ENCODE data around the gene LGALS1. TPM values are rescaled to one million over a fixed set of nuclear protein-coding genes. Genes with fewer than 3 reads are reported as not detected.
"Not testable (repeated sequence)": the region's sequence is repeated elsewhere in the genome, so short reads cannot be mapped to it uniquely, and the experiment has no call there.

Gene LGALS1
- total RNA-seq, 2 experiments from 2014 or later = 1,444 to 1,502 TPM

DNA sequence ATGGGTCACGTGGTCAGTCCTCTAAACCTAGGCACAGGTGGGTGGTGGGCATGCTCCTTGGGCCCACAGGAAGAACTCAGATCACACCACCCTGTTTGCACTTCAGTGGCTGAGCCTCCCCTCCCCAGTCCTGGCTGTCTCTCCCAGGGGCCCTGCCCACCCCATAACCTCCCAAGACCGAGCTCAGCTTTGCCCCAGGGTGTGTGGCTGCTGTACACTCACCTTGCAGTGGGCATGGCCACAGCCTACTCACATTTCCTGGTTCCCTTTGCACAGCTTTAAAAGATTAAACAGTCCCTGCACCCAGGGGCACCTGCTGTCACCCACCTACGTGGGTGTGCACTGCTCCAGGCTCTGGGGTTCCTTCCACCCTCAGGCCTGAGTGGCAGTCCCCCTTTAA lies 35.2 kb downstream of the LGALS1 start:
- no peaks in the 10 kb centered on the region for H3K27me3 Mint-ChIP-seq (ENCODE audit: low read depth)
- H3K4me1 Mint-ChIP-seq (ENCODE audit: low read depth) = no peaks in the 10 kb centered on the region
- POLR2A ChIA-PET = no interaction called here
- CTCF ChIA-PET = no interaction called here
- H3K27ac Mint-ChIP-seq = no peak overlapping the region
- H3K36me3 Mint-ChIP-seq (ENCODE audit: low read depth) = peaks cover 2% of the 10 kb centered on the region
- ATAC-seq (no peak), DNase-seq (no peak)
- no peak overlapping the region for H3K4me3 Mint-ChIP-seq
- no peaks in the 10 kb centered on the region for H3K9me3 Mint-ChIP-seq (ENCODE audit: insufficient read depth)

DNA sequence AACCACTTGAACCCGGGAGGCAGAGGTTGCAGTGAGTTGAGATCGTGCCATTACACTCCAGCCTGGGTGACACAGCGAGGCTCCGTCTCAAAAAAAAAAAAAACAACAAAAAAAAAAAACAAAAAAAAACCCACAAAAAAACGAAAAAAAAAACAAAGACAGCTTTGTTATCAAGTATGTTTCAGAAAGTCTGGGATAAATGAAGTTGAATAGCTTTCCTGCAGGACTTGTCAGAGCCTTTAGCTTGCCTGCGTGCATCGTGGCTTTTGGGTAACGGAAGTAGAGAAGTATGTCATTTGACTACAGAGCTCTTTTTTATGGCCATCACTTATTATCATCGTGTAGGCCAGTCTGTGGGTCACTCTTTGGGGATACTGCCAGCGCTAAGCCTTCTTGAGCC lies 36.1 kb downstream of the LGALS1 start:
- POLR2A ChIA-PET = interaction anchor here (0.9 kb wide), 1 partner anchor 12 kb away, joined by 6 read pairs; no protein-coding TSS in a partner anchor
- DNase-seq (no peak), ATAC-seq (no peak)
- peaks cover 2% of the 10 kb centered on the region for H3K36me3 Mint-ChIP-seq (ENCODE audit: low read depth)
- H3K9me3 Mint-ChIP-seq (ENCODE audit: insufficient read depth) = no peaks in the 10 kb centered on the region
- no peak overlapping the region for H3K4me3 Mint-ChIP-seq
- no peaks in the 10 kb centered on the region for H3K27me3 Mint-ChIP-seq (ENCODE audit: low read depth)
- no peak overlapping the region for H3K27ac Mint-ChIP-seq
- CTCF ChIA-PET = interaction anchor here (1.1 kb wide), 1 partner anchor 18 kb away, joined by 3 read pairs; no protein-coding TSS in a partner anchor
- no peaks in the 10 kb centered on the region for H3K4me1 Mint-ChIP-seq (ENCODE audit: low read depth)

DNA sequence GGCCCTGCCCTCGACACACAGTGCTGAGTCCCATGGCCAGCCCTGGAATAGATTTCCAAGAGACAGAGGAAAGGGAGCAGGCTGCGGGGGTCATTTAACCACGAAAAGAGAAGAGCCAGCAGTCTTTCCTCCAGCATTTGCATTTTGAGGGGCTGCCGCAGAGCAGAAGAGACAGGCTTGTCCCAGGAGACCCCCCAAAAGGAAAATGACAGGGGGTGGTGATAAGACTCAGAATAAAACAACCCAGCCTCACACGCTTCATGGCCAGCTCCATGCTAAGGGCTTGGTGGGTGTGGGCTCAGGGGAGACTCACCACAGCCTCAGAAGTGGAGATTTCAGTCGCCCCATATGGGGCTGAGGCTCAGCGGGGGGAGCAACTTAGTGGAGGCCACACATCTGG lies 38.3 kb downstream of the LGALS1 start:
- no peaks in the 10 kb centered on the region for H3K27me3 Mint-ChIP-seq (ENCODE audit: low read depth)
- ATAC-seq (no peak), DNase-seq (no peak)
- no peak overlapping the region for H3K27ac Mint-ChIP-seq
- H3K4me3 Mint-ChIP-seq = no peak overlapping the region
- peaks cover 2% of the 10 kb centered on the region for H3K36me3 Mint-ChIP-seq (ENCODE audit: low read depth)
- ChIA-PET CTCF (no interaction called here), POLR2A (no interaction called here)
- no peaks in the 10 kb centered on the region for H3K4me1 Mint-ChIP-seq (ENCODE audit: low read depth)
- H3K9me3 Mint-ChIP-seq (ENCODE audit: insufficient read depth) = no peaks in the 10 kb centered on the region

DNA sequence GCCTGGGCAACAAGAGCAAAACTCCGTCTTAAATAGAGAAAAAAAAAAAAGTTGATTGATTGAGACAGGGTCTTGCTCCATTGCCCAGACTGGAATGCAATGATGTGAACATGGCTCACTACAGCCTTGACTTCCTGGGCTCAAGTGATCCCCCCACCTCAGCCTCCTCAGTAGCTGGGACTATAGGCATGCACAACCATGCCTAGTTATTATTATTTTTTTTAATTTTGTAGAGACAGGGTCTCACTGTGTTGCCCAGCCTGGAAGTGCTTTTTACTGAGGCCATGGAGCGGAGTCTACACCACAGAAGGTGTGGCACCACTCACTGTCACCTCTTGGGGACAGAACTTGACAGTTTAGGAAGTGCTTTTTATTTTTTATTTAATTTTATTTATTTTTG lies 39.2 kb downstream of the LGALS1 start:
- ATAC-seq (no peak), DNase-seq (no peak)
- Mint-ChIP-seq H3K4me1 (ENCODE audit: low read depth) (no peaks in the 10 kb centered on the region), H3K27me3 (ENCODE audit: low read depth) (no peaks in the 10 kb centered on the region), H3K9me3 (ENCODE audit: insufficient read depth) (no peaks in the 10 kb centered on the region), H3K36me3 (ENCODE audit: low read depth) (peaks cover 2% of the 10 kb centered on the region), H3K27ac (no peak overlapping the region), H3K4me3 (no peak overlapping the region)
- CTCF ChIA-PET = no interaction called here
- POLR2A ChIA-PET = no interaction called here

DNA sequence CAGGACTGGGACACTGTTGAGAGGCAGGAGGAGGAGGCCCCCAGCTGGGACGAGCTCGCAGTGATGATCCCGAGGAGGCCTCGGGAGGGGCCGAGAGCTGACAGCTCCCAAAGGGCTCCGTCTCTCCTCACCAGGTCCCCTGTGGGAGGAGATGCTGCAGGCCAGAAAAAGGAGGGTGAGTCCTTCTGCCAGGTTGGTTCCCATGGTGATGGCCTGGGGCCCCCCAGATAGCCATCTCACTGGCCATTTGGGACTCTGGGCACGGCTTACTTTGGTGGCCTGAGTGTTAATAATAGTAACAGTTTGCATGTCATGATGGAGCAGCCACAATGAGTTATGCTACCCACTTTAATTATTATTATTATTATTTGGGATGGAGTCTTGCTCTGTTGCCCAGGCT lies 40.3 kb downstream of the LGALS1 start:
- no peak for ATAC-seq
- no peaks in the 10 kb centered on the region for H3K9me3 Mint-ChIP-seq (ENCODE audit: insufficient read depth)
- H3K27ac Mint-ChIP-seq = no peak overlapping the region
- no peaks in the 10 kb centered on the region for H3K27me3 Mint-ChIP-seq (ENCODE audit: low read depth)
- ChIA-PET POLR2A (no interaction called here), CTCF (no interaction called here)
- H3K4me1 Mint-ChIP-seq (ENCODE audit: low read depth) = no peaks in the 10 kb centered on the region
- DNase-seq = no peak
- H3K36me3 Mint-ChIP-seq (ENCODE audit: low read depth) = no peaks in the 10 kb centered on the region
- no peak overlapping the region for H3K4me3 Mint-ChIP-seq

DNA sequence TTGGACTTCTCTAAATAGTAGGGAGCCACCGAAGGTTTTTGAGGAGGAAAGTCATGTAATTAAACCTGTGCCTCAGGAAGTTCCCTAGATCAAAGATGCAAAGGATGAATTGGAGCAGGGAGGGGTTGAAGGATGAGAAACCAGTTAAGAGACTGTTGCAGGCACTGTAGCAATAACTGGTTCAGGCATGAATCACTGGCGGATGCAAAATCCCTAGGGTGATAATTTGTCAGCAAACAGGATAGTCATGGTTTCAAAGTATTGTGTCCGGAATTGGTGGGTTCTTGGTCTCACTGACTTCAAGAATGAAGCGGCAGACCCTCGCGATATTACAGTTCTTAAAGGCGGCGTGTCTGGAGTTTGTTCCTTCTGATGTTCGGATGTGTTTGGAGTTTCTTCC lies 41.3 kb downstream of the LGALS1 start:
- ChIA-PET POLR2A (no interaction called here), CTCF (no interaction called here)
- H3K27me3 Mint-ChIP-seq (ENCODE audit: low read depth) = no peaks in the 10 kb centered on the region
- no peak overlapping the region for H3K27ac Mint-ChIP-seq
- ATAC-seq (no peak), DNase-seq (no peak)
- no peaks in the 10 kb centered on the region for H3K36me3 Mint-ChIP-seq (ENCODE audit: low read depth)
- H3K4me1 Mint-ChIP-seq (ENCODE audit: low read depth) = no peaks in the 10 kb centered on the region
- no peak overlapping the region for H3K4me3 Mint-ChIP-seq
- H3K9me3 Mint-ChIP-seq (ENCODE audit: insufficient read depth) = no peaks in the 10 kb centered on the region

DNA sequence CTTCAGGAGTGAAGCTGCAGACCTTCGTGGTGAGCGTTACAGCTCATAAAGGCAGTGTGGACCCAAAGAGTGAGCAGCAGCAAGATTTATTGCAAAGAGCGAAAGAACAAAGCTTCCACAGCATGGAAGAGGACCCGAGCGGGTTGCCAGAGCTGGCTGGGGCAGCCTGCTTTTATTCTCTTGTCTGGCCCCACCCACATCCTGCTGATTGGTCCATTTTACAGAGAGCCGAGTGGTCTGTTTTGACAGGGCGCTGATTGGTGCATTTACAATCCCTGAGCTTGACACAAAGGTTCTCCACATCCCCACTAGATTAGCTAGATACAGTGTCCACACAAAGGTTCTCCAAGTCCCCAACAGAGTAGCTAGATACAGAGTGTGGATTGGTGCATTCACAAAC lies 41.8 kb downstream of the LGALS1 start:
- H3K27me3 Mint-ChIP-seq (ENCODE audit: low read depth); H3K9me3 Mint-ChIP-seq (ENCODE audit: insufficient read depth); POLR2A ChIA-PET; DNase-seq; H3K36me3 Mint-ChIP-seq (ENCODE audit: low read depth); H3K4me3 Mint-ChIP-seq; H3K27ac Mint-ChIP-seq; H3K4me1 Mint-ChIP-seq (ENCODE audit: low read depth); ATAC-seq: not testable (repeated sequence)
- CTCF ChIA-PET = interaction anchor here (1.0 kb wide), 1 partner anchor 84 kb away, joined by 3 read pairs; no protein-coding TSS in a partner anchor

DNA sequence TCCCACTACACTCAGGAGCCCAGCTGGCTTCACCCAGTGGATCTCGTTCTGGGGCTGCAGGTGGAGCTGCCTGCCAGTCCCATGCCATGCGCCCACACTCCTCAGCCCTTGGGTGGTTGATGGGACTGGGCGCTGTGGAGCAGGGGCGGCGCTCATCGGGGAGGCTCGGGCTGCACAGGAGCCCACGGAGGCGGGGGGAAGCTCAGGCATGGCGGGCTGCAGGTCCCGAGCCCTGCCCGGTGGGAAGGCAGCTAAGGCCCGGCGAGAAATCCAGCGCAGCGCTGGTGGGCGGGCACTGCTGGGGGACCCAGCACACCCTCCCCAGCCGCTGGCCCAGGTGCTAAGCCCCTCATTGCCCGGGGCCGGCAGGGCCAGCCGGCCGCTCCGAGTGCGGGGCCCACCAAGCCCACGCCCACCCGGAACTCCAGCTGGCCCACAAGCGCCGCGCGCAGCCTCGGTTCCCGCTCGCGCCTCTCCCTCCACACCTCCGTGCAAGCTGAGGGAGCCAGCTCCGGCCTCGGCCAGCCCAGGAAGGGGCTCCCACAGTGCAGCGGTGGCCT lies 42.4 kb downstream of the LGALS1 start:
- CTCF ChIA-PET = interaction anchor here (1.0 kb wide), 1 partner anchor 84 kb away, joined by 3 read pairs; no protein-coding TSS in a partner anchor
- POLR2A ChIA-PET; H3K4me1 Mint-ChIP-seq (ENCODE audit: low read depth); H3K4me3 Mint-ChIP-seq; H3K27me3 Mint-ChIP-seq (ENCODE audit: low read depth); ATAC-seq; H3K27ac Mint-ChIP-seq; H3K36me3 Mint-ChIP-seq (ENCODE audit: low read depth); DNase-seq; H3K9me3 Mint-ChIP-seq (ENCODE audit: insufficient read depth): not testable (repeated sequence)

DNA sequence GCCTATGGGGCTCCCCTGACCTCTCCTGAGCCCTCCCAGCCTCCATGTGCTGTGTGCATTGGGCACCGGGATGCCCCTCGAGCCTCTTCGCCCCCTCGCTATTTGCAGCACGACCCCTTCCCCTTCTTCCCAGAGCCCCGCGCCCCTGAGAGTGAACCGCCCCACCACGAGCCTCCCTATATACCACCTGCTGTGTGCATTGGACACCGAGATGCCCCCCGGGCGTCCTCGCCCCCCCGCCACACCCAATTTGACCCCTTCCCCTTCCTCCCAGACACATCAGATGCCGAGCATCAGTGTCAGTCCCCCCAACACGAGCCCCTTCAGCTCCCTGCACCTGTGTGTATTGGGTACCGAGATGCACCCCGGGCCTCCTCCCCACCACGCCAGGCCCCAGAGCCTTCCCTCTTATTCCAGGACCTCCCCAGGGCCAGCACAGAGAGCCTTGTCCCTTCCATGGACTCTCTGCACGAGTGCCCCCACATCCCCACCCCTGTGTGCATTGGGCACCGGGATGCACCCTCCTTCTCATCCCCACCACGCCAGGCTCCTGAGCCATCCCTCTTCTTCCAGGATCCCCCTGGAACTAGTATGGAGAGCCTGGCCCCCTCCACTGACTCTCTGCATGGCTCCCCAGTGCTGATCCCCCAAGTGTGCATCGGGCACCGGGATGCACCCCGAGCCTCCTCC lies 50.3 kb downstream of the LGALS1 start:
- ChIA-PET CTCF (no interaction called here), POLR2A (no interaction called here)
- ATAC-seq (no peak), DNase-seq (no peak)
- H3K4me1 Mint-ChIP-seq (ENCODE audit: low read depth) = peaks cover 3% of the 10 kb centered on the region
- no peaks in the 10 kb centered on the region for H3K36me3 Mint-ChIP-seq (ENCODE audit: low read depth)
- H3K9me3 Mint-ChIP-seq (ENCODE audit: insufficient read depth) = no peaks in the 10 kb centered on the region
- H3K27ac Mint-ChIP-seq = no peak overlapping the region
- H3K4me3 Mint-ChIP-seq = no peak overlapping the region
- no peaks in the 10 kb centered on the region for H3K27me3 Mint-ChIP-seq (ENCODE audit: low read depth)

DNA sequence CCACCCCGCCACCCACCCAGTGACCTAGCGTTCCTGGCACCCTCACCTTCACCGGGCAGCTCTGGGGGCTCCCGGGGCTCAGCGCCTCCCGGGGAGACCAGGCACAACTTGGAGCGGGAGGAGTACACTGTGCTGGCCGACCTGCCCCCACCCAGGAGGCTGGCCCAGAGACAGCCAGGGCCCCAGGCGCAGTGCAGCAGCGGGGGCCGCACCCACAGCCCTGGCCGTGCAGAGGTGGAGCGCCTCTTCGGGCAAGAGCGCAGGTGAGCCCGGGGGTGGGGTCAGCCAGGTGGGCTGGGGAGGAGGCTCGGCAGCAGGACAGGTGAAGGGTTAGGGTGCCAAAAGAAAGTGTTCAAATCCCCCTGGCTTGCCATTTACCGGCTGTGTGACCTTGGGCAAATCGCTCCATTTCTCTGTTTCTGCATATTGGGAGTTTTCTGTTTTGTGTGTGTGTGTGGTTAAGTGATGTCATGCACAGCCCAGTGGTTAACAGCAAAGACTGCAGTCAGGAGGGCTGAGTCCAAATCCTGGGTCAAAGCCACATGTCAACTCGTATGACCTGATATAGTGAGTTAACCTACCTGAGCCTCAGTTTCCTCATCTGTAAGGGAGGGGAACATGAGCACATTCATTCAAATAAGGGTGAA lies 50.9 kb downstream of the LGALS1 start:
- POLR2A ChIA-PET = no interaction called here
- H3K4me1 Mint-ChIP-seq (ENCODE audit: low read depth) = peaks cover 3% of the 10 kb centered on the region

DNA sequence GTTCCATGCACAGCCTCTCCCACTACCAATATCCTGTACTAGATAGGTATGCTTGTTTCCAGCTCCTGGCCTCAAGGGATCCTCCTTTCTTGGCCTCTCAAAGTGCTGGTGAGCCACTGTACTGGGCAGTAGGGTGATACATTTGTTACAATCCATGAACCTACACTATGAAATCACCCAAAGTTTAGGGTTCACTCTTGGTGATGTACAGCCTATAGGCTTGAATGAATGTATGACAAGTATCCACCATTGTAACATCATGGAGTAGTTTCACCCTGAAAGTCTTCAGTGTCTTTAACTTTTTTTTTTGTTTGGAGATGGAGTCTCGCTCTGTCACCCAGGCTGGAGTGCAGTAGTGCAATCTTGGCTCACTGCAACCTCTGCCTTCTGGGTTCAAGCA lies 53.2 kb downstream of the LGALS1 start:
- DNase-seq = no peak
- Mint-ChIP-seq H3K4me1 (ENCODE audit: low read depth) (peaks cover 3% of the 10 kb centered on the region), H3K27ac (no peak overlapping the region), H3K9me3 (ENCODE audit: insufficient read depth) (no peaks in the 10 kb centered on the region), H3K27me3 (ENCODE audit: low read depth) (no peaks in the 10 kb centered on the region), H3K36me3 (ENCODE audit: low read depth) (no peaks in the 10 kb centered on the region), H3K4me3 (no peak overlapping the region)
- ATAC-seq = no peak
- POLR2A ChIA-PET = interaction anchor here (0.6 kb wide), 2 partner anchors 42 to 79 kb away, joined by 3 to 5 read pairs; no protein-coding TSS in a partner anchor
- CTCF ChIA-PET = no interaction called here

More for the DNA sequence above, 50.9 kb downstream of the LGALS1 start:
- ATAC-seq (no peak), DNase-seq (peak; percentile 31)
- Mint-ChIP-seq H3K27ac (no peak overlapping the region), H3K9me3 (ENCODE audit: insufficient read depth) (no peaks in the 10 kb centered on the region), H3K4me3 (no peak overlapping the region), H3K36me3 (ENCODE audit: low read depth) (no peaks in the 10 kb centered on the region), H3K27me3 (ENCODE audit: low read depth) (no peaks in the 10 kb centered on the region)
- CTCF ChIA-PET = no interaction called here
